Muscle of arm (tissue), 12 donors: ENCODE measurements around the gene SLC25A23. TPM values are rescaled to one million over a fixed set of nuclear protein-coding genes. Genes with fewer than 3 reads are reported as not detected.

Experiments used
- DNase-seq: peaks from one replicate; pipeline ENCODE4 v3.0.0-alpha.2; 2013
- polyA plus RNA-seq, 12 donors: library from polyadenylated mRNA; unstranded; fragments of 120-200 nt; gene quantifications; one replicate each; pipeline ENCODE4 v1.2.1, GENCODE V29; 2013; ENCODE audit not compliant: insufficient read length in 12 of 12

SLC25A23 gene
- polyA plus RNA-seq, 12 donors: 25.5 to 44.6 (median 31.5) TPM; not detected in 1

DNA sequence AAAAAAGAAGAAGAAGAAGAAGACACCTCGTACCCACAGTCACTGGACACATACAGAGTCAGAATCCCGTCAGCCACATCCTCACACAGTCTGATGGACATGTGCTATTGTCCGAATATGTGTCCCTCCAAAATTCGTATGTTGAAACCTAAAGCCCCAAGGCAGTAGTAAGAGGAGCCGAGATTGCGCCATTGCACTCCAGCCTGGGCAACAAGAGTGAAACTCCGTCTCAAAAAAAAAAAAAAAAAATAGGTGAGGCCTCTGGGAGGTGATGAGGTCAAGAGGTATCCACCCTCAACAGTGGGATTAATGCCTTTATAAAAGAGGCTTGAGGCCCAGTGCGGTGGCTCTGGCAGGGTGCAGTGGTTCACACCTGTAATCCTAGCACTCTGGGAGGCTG is 24.6 kb upstream of the SLC25A23 start:
- no peak for DNase-seq

GRCh38 chr19:6483235-6483634 is 23.6 kb upstream of the SLC25A23 start:
- no peak for DNase-seq

DNA sequence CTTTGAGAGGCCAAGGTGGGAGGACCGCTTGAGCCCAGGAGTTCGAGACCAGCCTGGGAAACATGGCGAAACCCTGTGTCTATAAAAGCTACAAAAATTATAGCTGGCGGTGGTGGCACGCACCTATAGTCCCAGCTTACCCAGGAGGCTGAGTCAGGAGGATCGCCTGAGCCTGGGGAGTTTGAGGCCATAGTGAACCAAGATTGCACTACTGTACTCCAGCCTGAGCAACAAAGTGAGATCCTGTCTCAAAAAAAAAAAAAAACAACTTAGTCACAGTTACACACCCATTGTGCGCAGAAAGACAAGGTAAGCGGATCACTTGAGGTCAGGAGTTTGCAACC is 22.7 kb upstream of the SLC25A23 start:
- no peak for DNase-seq

GRCh38 chr19:6481541-6482342 is 22.1 kb upstream of the SLC25A23 start, which contains the start of gene DENND1C:
TSS of gene DENND1C (minus strand) at chr19:6481787. CDS start at chr19:6481695, 92 bp downstream.
- DNase-seq: no peak

DNA sequence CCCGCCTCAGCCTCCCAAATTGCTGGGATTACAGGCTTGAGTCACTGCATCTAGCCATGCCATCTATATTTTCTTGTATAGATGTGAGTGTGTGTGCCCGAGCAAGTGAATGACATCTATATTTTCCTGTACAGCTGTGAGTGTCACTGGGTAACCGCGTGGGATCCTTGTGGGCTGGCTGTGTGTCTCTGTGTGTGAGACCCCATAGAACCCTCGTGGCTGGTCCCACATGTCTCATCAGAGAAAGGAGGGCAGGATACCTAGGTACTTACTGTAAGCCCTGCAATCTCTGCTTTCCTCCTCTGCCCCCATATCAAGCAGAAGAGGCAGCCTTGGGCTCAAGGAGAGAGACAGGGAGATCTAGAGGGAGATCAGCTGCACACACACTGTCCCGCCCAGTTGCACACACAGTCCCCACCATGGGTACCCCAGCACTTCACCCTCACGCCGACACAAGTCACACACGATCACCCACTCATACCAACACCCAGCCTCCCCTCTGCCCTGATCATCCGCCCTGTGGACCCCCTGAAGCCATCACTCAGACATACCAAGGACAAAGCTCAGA is 21.3 kb upstream of the SLC25A23 start:
- DNase-seq: no peak

DNA sequence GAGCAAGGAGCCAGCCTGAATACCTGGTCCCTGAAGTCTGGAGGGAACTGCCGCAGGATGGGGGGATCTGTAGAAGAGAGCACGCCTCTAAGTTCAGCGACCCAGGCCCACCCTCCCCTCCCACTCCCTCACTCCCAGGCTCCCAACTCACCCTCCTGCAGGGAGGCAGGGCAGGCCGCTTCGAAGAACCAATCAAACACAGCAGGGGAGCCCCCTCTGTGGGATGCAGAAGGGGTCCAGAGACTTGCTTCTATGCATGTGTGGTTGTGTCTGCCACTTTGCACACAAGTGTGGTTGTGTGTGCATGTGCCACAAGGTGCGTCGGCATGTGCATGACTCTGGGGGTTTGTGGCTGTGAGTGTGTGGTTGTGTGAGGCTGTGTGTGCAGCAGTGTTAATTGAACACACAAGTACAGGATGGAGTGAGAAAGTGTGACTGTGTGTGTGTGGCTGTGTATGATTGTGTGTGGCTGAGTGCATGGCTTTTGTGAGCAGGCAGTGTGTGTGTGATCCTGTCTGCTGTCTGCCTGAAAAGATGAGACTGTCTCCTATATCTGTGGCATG is 20.3 kb upstream of the SLC25A23 start:
- no peak for DNase-seq

- DNase-seq: no peak
Measured at GRCh38 chr19:6478815-6479214, 19.2 kb upstream of the SLC25A23 start.

GRCh38 chr19:6476896-6477431 is 17.4 kb upstream of the SLC25A23 start:
- no peak for DNase-seq

DNA sequence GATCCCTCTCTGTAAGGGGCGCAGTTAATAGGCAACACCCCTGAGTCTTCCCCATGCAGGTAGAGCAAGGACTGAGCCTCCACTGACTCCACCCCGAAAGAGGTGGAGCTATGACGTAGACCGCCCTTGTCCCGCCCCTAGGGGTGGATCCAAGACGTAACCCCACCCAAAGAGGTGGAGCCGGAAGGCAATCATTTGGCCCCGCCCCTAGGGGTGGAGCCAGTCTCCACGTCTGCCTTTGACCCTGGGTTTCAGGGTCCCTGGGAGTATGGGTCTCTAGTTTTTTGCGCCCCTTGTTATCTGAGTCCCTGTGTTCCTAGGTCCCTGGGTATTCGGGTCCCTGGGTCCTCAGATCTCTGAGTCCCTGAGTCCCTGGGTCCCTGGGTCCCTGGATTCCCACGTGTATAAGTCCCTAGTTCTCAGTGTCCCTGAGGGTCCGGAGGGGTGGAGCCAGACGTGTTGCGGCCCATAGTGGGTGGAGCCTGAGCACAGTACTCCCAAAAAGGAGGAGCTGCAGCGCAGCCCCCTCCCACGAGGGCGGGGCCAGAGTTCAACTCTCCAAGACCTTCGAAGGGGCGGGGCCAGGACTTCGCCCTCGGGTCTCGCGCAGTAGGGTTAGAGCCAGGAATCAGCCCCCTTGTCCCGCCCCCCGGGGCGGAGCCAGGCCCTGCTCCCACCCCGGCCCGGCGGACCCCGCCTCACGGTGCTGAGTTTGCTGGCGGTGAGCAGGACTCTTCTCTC is 16.7 kb upstream of the SLC25A23 start:
- DNase-seq: no peak

DNA sequence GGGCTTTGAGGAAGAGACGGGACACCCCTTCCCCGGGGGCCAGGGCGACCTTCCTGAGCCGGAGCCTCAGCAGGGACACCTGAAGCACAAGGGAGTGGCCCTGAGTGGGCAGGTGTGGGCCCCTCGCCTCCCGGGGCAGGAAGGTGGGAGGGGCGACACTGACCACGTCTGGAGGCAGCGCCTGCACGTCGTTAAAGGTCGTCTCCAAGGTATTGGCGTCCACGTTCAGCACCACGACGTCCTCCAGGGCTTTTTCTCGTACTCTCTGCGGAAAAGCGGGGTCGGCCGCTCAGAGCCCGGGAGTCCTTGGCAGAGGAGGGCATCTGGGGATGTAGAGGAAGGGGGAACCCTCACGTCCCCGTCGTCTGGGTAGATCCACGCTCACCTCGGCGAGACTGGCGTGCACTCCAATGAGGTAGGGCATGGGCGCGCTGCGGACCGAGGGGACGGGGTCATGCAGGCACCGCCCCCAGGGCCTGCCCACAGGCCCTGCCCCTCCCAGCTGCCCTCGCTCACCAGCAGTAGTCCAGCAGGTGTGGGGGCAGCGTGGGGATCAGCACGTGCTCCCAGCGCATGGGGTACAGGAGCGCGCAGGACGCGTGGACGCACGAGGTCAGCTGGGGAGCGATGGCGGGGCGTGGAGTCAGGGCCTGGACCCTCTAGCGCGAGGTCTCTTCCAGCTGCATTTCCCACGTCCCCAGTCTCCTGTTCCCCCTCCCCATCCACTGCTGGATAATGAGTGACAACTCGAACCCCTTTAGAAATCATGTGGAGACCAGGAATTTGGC is 15.9 kb upstream of the SLC25A23 start:
- DNase-seq: no peak

- DNase-seq: no peak
Measured at GRCh38 chr19:6473647-6474046, 14.1 kb upstream of the SLC25A23 start.

DNA sequence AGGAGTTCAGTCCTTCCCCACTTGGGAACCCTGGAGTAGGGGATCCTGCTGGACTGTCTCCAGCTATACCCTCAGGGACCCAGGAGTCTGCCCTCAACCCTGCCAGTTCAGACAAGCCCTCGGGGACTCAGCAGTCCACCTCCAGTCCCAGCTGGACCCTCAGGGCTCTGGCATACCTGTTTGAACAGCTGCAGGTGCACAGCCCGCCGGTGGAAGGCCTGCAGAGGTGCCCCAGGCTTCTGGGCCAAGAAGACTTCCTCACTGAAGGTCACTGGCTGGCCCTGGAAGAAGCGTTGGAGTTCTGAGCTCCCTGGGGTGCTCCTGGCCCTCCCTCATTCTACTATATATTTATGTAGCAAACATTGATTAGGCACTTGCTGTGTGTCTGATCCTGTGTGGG is 13.1 kb upstream of the SLC25A23 start:
- DNase-seq: no peak

- no peak for DNase-seq
Measured at GRCh38 chr19:6471076-6471475, 11.5 kb upstream of the SLC25A23 start.

GRCh38 chr19:6470173-6470572 is 10.6 kb upstream of the SLC25A23 start:
- no peak for DNase-seq

DNA sequence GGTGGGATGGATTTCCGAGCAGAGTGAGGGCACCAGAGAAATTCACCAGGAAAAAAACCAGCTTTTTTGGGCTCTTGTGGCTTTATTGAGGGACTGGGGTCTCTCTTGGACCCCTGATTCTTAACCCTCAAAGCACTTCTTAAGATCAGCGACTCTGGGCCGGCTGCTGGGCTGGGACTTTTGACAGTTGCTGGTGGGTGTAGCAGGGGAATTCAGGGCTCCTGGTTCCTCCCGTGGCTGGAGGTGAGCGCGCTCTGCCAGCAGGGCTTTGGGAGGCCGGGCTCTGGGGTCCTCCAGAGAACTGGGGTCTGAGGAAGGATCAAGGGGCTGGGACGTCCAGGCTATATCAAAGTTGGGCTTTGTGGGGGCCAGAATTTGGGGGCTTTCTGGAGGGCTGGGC is 7.8 kb upstream of the SLC25A23 start:
- no peak for DNase-seq

- no peak for DNase-seq
Measured at GRCh38 chr19:6466526-6467248, 7.1 kb upstream of the SLC25A23 start.

GRCh38 chr19:6465663-6466062 is 6.1 kb upstream of the SLC25A23 start:
- no peak for DNase-seq

GRCh38 chr19:6465006-6465405 is 5.4 kb upstream of the SLC25A23 start:
- DNase-seq: no peak

- DNase-seq: no peak
Measured at GRCh38 chr19:6464070-6464873, 4.7 kb upstream of the SLC25A23 start, which contains the start of gene CRB3. TSS of gene CRB3 (plus strand) at chr19:6464271. CDS start at chr19:6464702, 431 bp downstream.
